ENCODE data around the gene MMP20. TPM values are rescaled to one million over a fixed set of nuclear protein-coding genes. Genes with fewer than 3 reads are reported as not detected.

The MMP20 gene
- total RNA-seq, 1 experiment from 2014 or later = not detected

DNA sequence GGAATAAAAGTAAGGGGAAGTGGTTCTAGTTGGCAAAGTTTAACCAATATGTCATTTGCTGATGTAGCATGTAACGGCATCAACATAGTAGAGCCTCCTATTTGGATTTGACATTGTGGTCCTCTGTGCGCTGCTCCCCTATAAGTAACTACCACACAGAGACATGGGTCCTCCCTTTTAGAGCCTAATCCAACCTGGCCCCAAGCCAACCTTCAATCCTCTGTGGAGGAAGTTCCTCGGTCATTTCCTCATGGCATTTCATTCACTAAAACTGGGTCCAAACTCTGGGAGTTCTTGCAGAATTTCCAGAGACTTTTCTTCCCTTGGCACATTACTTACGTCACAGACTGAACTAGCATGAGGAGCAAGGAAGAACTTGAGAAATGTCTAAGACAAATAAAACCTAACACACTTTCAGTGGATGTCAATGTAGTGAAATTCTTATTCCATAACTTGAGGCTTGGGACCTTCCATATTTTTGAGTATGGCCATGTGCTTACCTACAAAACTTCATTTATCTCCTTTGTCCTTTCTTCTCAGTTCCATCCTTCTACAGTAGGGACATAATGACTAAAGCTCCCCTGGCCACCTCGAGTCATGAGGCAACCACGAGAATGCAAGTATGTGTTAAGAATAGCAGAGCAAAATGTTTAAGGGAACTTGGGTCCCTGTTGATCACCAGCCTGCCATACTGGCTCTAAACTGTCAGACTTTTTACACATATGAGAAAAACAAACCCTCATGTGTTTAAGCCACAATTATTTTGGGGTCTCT is 34.7 kb downstream of the MMP20 start:
- DNase-seq (ENCODE audit: low read depth, low spot score) (no peak), ATAC-seq (no peak)
- ChIA-PET POLR2A (no interaction called here), CTCF (no interaction called here)
- Histone ChIP-seq H3K4me1 (ENCODE audit: control insufficient read depth, insufficient read depth, low read length) (no peaks in the 10 kb centered on the region), H3K9me3 (ENCODE audit: control insufficient read depth, insufficient read depth, low read depth, low read length) (peaks cover 32% of the 10 kb centered on the region; the same call in 1 of the 2 replicates), H3K4me3 (ENCODE audit: low read depth in 2 of 2, low read length in 2 of 2) (no peak overlapping the region), H3K27ac (ENCODE audit: low read length) (peak overlapping the region; percentile 45; the same call in 1 of the 2 replicates), H3K36me3 (ENCODE audit: control insufficient read depth, insufficient read depth, low read length) (no peaks in the 10 kb centered on the region), H3K27me3 (ENCODE audit: control insufficient read depth, insufficient read depth, low read length) (no peaks in the 10 kb centered on the region)
- BruUV-seq (replicated peaks) = no TSS peak
- in situ Hi-C loops (cut with HindIII; ENCODE audit: low pct_unique_long_range_greater_than_20kb, low sequenced_read_pairs) (no loop called here), intact Hi-C loops (cut with micrococcal nuclease; ENCODE audit: unreplicated experiment) (no loop called here)
- TF ChIP-seq, protein P1, sequence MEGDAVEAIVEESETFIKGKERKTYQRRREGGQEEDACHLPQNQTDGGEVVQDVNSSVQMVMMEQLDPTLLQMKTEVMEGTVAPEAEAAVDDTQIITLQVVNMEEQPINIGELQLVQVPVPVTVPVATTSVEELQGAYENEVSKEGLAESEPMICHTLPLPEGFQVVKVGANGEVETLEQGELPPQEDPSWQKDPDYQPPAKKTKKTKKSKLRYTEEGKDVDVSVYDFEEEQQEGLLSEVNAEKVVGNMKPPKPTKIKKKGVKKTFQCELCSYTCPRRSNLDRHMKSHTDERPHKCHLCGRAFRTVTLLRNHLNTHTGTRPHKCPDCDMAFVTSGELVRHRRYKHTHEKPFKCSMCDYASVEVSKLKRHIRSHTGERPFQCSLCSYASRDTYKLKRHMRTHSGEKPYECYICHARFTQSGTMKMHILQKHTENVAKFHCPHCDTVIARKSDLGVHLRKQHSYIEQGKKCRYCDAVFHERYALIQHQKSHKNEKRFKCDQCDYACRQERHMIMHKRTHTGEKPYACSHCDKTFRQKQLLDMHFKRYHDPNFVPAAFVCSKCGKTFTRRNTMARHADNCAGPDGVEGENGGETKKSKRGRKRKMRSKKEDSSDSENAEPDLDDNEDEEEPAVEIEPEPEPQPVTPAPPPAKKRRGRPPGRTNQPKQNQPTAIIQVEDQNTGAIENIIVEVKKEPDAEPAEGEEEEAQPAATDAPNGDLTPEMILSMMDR (IDR thresholded peaks at IDR 0.05) = no peak
- TF ChIP-seq, protein P2, sequence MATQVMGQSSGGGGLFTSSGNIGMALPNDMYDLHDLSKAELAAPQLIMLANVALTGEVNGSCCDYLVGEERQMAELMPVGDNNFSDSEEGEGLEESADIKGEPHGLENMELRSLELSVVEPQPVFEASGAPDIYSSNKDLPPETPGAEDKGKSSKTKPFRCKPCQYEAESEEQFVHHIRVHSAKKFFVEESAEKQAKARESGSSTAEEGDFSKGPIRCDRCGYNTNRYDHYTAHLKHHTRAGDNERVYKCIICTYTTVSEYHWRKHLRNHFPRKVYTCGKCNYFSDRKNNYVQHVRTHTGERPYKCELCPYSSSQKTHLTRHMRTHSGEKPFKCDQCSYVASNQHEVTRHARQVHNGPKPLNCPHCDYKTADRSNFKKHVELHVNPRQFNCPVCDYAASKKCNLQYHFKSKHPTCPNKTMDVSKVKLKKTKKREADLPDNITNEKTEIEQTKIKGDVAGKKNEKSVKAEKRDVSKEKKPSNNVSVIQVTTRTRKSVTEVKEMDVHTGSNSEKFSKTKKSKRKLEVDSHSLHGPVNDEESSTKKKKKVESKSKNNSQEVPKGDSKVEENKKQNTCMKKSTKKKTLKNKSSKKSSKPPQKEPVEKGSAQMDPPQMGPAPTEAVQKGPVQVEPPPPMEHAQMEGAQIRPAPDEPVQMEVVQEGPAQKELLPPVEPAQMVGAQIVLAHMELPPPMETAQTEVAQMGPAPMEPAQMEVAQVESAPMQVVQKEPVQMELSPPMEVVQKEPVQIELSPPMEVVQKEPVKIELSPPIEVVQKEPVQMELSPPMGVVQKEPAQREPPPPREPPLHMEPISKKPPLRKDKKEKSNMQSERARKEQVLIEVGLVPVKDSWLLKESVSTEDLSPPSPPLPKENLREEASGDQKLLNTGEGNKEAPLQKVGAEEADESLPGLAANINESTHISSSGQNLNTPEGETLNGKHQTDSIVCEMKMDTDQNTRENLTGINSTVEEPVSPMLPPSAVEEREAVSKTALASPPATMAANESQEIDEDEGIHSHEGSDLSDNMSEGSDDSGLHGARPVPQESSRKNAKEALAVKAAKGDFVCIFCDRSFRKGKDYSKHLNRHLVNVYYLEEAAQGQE (IDR thresholded peaks at IDR 0.05; ENCODE audit: insufficient read depth in 1 of 2, low read depth in 2 of 2, low read length in 1 of 2) = no peak
- TF ChIP-seq TCF7L2 (IDR thresholded peaks at IDR 0.05; ENCODE audit: low read depth, low read length) (no peak), SIN3A (IDR thresholded peaks at IDR 0.05; ENCODE audit: borderline replicate concordance, insufficient read depth, low read depth, low read length) (no peak), POLR2AphosphoS5 (IDR thresholded peaks at IDR 0.05; ENCODE audit: low read depth, low read length) (no peak)

DNA sequence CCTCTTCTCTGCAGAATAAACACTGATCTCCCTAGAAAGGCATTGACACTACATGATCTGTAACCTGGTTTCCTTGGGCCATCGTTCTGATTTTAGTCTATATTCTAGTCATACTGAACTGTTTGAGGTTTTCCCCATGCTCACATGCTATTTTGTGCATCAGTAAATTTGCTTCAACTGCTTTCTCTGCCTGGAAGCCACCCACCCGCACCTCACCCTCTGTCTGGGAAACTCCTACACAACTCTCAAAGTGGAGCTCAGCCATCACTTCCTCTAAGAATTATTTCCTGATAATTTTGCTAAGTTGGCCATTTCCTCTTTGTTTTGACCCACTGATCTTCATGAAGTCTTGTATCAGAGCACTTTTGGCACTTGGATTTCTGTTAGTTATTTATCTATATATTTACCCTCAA is 36.1 kb downstream of the MMP20 start:
- in situ Hi-C loops (cut with HindIII; ENCODE audit: low pct_unique_long_range_greater_than_20kb, low sequenced_read_pairs) (no loop called here), intact Hi-C loops (cut with micrococcal nuclease; ENCODE audit: unreplicated experiment) (no loop called here)
- no peak for TF ChIP-seq POLR2AphosphoS5 (IDR thresholded peaks at IDR 0.05; ENCODE audit: low read depth, low read length)
- TF ChIP-seq, protein P1 (IDR thresholded peaks at IDR 0.05) = no peak
- no peak for TF ChIP-seq SIN3A (IDR thresholded peaks at IDR 0.05; ENCODE audit: borderline replicate concordance, insufficient read depth, low read depth, low read length)
- TF ChIP-seq TCF7L2 (IDR thresholded peaks at IDR 0.05; ENCODE audit: low read depth, low read length) = no peak
- TF ChIP-seq, protein P2 (IDR thresholded peaks at IDR 0.05; ENCODE audit: insufficient read depth in 1 of 2, low read depth in 2 of 2, low read length in 1 of 2) = no peak
- no peak overlapping the region for H3K4me3 ChIP-seq (ENCODE audit: low read depth in 2 of 2, low read length in 2 of 2)
- ChIA-PET CTCF (no interaction called here), POLR2A (no interaction called here)
- no TSS peak for BruUV-seq (replicated peaks)
- DNase-seq (ENCODE audit: low read depth, low spot score) = no peak
- H3K36me3 ChIP-seq (ENCODE audit: control insufficient read depth, insufficient read depth, low read length) = no peaks in the 10 kb centered on the region
- peaks cover 41% of the 10 kb centered on the region; the same call in 1 of the 2 replicates for H3K9me3 ChIP-seq (ENCODE audit: control insufficient read depth, insufficient read depth, low read depth, low read length)
- peak overlapping the region; percentile 2; the same call in 1 of the 2 replicates for H3K27ac ChIP-seq (ENCODE audit: low read length)
- ATAC-seq = no peak
- H3K27me3 ChIP-seq (ENCODE audit: control insufficient read depth, insufficient read depth, low read length) = no peaks in the 10 kb centered on the region
- no peaks in the 10 kb centered on the region for H3K4me1 ChIP-seq (ENCODE audit: control insufficient read depth, insufficient read depth, low read length)
